Muscle of back (tissue), 11 donors: ENCODE results near the gene ATP5PO. TPM values are rescaled to one million over a fixed set of nuclear protein-coding genes. Genes with fewer than 3 reads are reported as not detected.

Experiments used
- DNase-seq, 3 donors: peaks; one replicate each; pipeline versions ENCODE4 v3.0.0 to v3.0.0-alpha.2; 2013
- polyA plus RNA-seq, 10 donors: library from polyadenylated mRNA; unstranded; fragments of 120-200 nt; gene quantifications; one replicate each; pipeline ENCODE4 v1.2.1, GENCODE V29; 2013; ENCODE audit not compliant: insufficient read length in 10 of 10

Gene ATP5PO
- polyA plus RNA-seq, 10 donors, result 270 to 337 (median 299) TPM

DNA sequence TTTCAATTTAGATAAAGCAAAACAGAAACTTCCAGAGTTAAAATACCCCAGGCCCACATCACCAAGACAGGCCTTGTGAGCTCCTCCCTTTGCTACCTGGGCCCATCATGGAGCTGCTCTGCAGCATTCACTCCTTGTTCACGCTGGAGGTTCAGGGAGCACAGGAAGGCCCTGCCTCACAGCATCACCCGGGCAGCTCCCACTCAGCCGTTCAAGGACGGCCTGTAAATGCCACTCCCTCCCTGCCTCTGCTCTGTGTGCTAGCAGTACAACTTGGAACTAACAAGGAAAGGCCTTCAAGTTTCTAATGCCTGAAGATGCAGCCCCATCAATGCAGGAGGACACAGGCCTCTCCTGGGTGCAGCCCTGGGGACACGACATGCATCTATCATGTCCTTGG is 11.6 kb downstream of the ATP5PO start:
- DNase-seq, result no peak

DNA sequence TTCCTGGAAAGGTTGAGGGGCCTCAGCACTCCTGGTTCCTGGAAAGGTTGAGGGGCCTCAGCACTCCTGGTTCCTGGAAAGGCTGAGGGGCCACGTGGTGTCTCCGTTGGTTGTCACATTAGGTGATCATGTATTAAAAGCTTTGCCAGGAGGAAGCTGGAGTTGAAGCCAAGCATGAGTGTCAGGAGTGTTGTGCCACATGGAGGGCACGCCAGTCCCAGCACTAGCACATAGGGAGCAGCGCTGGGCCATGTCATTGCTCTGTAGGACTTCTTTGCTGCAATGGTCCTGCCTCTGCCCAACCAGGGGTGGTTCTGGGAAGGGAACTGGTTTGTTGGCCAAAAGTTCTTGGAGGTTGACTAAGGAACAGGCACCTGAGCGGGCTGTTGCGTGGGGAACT is 13.3 kb downstream of the ATP5PO start:
- no peak for DNase-seq

DNA sequence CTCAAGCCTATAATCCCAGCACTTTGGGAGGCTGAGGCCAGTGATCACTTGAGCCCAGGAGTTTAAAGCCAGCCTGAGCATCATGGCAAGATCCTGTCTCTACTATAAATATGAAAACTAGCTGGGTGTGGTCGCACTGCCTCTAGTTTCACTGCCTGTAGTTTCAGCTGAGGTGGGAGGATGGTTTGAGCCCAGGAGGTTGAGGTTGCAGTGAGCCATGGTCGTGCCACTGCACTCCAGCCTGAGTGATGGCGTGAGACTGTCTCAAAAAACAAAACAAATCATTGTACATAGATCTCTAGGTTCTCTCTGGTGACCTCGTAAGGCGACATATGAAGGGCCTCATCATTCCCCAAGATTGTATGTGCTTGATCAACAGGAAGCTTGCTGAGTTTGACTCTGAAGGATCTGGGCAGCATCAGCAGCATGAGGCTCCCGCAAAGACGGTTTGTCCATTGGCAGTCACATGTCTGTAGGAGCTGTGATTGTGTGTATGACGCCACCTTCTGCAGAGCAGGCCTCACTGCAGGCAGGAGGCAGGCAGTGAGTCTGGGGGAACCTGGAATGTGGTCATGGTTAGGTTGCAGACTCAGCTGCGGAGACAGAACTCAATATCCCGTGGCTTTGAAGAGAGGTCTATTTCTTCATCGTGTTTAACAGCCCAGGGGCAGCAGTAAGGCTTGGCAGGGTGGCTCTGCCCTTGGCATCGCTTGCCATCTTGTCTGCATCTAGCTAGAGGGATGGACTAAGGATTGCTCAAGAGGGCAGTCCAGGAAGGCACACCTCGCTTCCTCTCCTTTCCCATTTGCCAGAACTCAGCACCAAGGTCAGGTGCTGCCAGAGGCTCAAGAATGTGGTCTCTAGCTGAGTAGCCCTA is 14.0 kb downstream of the ATP5PO start:
- peak; percentile 31 to 63 (median 48) for DNase-seq

DNA sequence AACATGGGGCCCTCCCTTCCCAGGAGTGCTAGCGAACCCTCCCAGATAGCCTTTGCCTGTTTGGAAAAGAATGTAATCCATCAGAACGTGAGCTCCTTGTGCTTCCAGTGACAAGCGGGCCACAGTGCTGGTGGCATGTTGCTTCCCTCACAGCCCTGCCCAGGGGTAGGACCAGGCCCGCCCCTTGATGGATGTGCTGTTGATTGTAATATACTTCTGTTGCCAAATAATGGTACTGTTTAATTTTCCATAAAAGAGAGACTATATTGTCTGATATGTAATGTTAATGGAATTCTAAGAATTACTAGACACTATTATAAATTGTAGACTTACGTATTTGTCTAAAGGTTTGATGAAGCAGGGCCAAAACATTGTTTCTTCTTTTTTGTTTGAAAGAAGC is 16.4 kb downstream of the ATP5PO start:
- no peak for DNase-seq

DNA sequence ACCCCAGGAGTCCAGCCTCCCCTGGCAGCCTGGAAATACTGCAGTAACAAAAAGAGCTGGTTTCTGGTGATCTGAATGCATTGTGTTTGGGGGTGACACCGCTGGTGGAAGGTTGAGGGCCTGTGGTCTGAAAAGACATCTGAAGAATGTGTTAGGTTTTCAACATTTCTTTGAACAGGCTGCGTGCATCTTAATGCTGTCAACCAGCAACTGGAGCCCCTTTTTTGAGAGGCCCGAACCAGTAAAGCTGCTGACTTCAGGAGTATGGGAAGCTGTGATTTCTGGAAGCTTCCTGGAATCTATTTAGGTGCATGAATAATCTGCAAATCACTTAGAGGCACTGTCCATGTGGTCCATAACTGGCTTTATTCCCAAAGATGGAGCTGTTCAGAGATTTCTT is 17.0 kb downstream of the ATP5PO start:
- no peak for DNase-seq

DNA sequence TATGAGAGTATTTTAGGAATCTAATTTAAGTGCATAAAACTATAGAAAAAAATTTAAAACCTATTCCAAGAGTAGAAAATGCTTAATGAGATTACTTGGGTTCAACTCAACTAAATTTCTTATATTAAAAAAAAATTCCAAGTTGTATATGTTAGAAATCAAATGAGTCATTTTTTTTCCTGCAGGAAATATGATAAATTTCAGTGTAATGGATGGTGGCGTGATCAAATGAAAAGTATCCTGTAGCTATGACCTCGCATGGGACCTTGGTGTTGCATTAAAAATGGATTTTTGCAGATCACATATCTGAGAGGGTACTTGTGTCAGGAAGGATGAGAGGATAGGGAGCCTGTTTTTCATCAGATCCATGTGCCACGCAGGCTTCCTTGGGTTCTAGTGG is 17.9 kb downstream of the ATP5PO start:
- DNase-seq, result no peak

DNA sequence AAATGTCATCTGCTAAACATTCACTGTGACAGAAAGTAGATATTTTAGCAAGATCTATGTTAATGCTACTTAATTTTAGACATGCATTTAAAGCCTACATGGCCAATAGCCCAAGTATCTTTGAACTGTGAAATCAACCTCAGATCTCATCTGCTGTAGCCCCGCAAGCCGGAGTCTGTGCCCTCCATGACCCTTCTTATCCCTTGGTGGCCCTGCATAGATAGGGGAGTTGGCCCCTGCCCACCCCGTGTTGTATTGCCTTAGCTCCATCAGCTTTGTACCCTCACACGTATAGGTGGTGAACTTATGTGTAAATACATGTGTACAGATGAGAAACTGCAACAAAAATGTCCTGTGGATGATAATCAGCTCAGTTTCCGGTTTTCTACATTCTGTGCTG is 18.5 kb downstream of the ATP5PO start:
- no peak for DNase-seq

DNA sequence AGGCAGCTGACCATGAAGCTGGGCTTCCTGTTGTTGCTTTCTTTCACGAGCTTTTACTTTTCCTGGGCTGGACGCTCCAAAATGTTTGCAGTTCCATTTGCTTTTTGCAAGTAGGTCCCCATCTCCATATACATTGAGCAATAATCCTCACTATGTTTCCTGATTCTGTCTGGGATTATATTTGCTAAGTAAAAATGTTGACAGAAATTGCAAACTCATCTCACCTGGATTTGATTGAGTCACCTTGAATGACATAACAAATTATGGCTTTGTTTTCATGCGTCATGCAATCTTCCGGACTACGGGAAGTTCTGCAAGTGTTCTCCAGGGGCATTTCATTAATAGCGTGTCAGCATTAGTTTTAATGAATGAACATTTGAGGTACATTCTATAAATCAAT is 18.9 kb downstream of the ATP5PO start:
- DNase-seq, result no peak

DNA sequence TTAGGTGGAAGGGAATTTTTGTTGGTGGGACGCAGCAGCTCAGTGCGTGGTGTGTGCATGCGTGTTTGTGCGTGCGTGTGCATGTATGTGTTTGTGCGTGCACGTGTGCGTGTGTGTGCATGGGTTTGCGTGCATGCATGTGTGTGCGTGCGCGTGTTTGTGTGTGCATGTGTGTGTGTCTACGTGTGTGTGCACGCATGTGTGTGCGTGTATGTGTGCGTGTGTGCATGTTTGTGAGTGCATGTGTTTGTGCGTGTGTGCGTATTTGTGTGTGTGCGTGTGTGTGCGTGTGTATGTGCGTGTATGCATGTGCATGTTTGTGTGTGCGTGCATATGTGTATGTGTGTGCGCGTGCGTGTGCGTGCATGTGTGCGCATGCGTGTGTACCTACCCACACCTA is 20.2 kb downstream of the ATP5PO start:
- DNase-seq, result no peak

DNA sequence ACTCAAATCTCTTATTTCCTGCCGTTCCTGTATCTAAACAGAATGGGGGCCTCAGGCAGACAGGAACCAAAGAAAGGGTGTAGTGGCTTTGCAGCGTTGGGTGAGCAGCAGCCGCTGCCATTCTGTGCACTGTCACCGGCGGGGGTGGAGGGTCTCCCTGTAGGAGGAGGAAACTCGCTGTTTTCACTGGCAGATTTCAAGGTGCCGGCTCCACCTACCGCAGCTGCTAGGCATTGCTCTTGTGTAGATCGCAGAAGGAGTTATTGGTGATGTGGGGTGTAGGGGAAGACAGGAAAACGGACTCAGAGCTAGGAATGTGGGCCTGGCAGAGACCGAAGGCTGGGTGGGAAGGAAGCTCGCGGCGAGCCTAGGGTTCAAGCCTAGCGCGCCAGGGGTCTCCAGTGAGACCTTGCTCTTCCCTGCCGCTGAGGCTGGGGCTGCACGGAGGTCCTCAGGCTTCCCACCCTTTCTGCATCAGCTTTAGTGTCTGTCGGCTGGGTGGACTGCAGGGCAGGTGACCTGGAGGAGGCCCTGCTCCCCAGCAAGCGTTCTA is 20.8 kb downstream of the ATP5PO start:
- peak; percentile 82 to 93 (median 85) for DNase-seq

DNA sequence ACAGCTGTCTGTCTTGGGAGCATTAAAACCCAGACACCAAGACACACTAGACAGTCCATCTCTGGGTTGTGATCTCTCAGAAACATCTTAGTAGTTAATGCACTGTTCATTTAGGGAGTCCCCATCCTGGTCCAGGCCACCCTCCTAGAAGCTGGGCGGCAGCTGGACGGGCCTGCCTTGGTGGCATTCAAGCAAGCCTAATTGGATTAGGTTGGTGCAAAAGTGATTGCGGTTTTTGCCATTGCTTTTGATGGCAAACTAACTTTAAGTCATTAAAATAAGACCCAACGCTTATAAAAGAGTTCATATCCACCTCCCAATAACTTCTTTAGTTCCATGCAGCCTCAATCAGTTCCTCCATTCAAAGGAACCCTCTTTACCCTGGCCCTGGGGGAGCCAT is 21.7 kb downstream of the ATP5PO start:
- no peak for DNase-seq

DNA sequence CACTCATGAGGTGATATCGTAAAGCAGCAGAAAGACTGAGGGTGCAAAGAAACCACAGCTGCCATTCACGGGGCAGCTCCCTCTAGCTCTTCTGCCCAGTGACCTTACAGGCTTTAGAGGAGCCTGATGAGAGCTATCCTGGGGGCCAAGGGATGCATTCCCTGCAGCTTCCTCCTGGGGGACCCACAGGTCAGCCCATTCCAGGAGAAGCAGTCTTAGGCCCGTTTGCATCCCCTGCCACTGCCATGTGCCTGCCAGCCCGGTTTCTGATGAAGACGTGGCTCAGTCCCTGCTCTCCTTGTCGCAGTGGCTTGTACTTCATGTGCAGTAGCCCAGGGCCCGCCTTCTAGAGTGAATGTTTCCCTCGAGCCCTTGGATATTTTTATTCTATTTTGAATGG is 22.8 kb downstream of the ATP5PO start:
- DNase-seq, result no peak

DNA sequence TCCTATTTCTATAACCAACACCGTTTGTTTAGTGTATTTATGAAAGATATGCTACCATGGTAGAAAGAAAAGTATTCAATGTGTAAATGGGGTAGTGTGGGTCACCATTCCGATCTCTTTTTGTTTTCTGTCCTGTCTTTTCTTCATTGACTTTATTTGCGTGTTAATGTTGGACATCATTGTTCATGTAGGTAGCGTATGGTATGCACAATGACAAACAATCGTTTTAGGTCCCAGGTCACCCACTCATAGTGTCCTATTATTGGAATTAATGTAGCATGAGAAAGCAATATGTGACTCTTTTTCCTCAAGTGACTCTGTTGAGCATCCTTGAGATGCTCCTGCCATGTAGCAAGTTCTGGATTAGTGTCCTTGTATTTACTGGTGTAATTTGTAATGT is 25.4 kb downstream of the ATP5PO start:
- DNase-seq, result no peak

DNA sequence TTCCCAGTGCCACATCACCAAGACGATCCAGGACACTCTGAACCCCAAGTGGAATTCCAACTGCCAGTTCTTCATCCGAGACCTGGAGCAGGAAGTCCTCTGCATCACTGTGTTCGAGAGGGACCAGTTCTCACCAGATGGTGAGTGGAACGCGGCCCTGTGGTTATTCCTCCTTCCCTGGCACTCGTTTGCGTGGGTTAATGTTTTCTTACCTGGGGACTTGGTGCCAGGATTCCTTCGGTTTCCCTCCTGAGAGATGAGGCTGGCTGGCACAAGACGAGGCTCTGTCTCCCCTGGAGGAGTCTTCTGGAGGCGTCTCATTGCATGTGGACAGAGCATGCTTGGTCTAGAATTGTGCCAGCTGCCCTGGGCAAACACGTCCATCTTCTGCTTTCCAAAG is 29.3 kb downstream of the ATP5PO start:
- no peak for DNase-seq

DNA sequence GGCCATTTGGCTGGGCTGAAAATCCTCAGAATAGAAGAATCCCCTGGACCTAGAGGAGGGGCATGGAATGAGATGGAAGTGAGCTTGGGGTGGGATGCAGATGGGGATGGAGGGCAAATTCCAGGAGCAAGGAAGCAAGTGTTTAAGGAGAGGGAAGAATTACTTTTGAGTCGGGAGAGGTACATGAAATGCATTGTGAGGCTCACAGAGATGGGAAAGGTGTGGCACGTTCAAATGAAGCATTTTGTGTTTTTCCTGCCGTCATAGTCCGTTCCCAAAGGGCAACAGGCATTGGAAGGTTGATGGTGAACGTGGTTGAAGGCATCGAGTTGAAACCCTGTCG is 30.5 kb downstream of the ATP5PO start:
- no peak for DNase-seq

DNA sequence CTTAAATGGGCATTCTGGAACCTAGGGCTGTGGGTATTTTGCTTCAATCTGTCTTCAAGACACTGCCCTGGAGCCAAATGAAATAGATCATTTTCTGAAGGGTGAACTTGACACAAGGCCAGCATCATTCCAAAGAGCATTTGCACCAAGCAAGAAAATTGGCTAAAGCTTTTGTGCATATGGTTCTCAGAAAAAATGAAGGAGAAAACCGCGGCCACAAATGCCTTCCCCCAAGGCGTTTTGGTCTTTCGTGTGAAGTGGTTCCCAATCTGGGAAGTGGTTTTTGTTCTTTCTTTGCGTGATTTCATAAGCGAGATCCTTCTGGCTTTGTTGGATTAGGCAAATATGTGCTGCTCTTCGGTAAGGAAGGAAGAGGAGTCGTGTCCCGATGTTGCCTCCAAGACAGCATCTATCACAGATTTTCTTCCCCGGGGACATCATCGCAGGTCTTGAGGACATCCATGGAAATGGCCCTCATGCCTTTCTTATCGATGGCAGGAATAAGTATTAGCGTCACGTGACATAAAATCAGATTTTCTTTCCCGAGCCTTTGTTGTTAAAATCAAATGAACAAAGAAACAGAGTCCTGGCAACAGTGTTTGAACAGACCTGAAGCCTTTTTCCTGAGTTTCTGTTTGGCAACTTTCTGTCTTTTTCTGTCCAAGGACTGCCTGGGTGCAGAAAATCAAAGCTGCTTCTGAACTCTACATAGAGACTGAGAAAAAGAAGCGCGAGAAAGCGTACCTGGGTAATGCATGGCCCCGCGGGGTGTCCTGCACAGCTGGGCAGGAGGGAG is 31.0 kb downstream of the ATP5PO start:
- DNase-seq, result peak; percentile 37 to 54 (median 38)

DNA sequence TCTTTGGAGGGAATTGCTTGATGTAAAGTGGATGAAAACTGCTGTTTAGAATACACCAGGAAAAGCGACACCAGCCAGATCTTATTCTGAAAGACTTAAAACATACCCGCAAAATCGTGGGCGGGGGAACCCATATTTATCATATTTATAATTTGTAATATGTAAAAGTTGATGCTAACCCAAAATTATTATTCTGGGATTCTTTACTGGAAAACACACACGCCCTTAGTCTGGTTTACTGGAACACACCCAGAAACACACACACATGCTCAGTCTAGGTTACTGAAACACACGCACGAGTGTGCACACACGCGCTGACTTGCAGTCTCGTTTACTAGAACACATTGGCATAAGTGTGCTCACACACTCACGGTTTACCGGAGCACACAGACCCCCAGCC is 32.5 kb downstream of the ATP5PO start:
- peak in 2 of 3 donors; percentile 32 to 40 for DNase-seq

DNA sequence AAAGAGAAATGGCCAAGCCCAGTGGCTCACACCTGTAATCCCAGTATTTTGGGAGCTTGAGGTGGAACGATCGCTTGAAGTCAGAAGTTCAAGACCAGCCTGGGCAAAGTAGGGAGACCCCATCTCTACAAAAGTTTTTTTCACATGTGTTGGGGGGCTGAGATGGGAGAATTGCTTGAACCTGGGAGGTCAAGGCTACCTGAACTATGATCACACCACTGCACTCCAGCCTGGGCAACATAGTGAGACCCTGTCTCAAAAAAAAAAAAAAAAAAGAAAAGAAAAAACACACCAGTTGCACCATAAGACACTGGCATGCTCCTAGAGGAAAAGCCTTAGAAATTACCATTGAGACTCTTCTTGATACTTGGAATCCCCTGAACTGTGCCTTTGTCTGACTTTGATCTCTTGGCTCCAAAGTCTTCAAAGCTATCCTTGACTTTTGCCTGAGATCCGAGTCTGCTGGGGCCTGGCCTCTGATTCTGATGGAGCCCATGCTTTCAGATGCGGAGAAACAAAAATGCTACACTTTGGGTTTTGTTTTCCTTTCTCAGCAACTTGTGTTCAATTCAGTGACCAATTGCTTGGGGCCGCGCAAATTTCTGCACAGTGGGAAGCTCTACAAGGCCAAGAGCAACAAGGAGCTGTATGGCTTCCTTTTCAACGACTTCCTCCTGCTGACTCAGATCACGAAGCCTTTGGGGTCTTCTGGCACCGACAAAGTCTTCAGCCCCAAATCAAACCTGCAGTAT is 33.7 kb downstream of the ATP5PO start:
- DNase-seq, result no peak

DNA sequence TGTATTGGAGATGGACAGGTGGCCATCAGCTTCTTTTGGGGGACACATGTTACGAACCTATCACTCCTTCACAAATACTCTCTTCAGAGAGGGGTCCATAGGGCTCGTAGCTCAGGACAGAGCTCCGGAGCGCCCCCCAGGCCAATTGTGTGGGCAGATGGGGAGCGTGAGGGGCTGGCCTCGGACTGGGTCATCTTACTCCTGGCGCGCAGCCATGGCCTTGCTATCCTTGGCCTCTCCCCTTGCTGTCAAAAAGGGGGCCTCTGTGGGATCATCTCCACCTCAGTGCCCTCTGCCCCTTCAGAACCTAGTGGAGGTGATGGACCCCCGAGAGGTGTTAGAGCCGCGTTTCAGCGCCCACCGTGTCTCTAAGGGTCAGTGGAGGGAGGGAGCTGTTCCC is 35.0 kb downstream of the ATP5PO start:
- DNase-seq, result no peak

DNA sequence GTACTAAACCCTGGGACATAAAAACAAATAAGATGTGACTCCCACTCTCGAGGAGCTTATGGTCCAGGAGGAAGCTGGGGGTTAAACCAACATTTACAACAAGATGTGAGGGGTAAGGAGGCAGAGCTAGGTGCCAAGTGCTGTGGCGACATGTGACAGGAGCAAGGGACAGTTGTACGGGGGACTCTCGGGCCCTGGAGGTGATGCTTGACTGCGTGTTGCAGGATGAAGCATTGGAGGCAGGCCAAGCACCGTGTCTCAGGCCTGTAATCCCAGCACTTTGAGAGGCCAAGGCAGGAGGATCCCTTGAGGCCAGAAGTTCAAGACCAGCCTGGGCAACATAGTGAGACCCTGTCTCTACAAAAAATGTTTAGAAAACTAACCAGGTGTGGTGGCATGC is 36.8 kb downstream of the ATP5PO start:
- DNase-seq, result no peak

DNA sequence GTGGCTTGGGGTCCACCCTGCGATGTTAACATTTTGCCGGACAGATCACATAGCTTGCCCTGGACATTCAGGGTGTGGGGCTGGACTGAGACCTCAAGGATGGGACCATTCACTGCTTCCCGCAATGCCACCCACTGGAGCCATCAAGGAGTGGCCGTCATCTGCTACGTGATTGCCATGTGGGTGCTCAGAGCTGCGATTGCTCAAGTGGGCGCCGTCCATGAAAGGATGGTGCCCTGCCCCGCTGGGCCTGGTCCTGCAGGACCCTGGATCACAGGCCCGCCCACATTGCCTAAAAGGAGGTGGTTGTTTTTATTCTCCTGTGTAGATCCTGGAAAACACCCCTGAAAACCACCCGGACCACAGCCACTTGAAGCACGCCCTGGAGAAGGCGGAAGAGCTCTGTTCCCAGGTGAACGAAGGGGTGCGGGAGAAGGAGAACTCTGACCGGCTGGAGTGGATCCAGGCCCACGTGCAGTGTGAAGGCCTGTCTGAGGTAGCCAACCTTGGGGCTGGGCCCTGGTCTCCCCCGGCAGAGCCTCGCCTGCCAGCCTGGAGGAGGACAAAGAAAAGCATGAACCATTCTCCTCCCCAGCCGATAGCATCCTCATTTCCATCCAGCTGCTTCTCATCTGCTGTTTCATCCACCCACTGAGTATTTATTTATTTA is 40.4 kb downstream of the ATP5PO start:
- no peak for DNase-seq

DNA sequence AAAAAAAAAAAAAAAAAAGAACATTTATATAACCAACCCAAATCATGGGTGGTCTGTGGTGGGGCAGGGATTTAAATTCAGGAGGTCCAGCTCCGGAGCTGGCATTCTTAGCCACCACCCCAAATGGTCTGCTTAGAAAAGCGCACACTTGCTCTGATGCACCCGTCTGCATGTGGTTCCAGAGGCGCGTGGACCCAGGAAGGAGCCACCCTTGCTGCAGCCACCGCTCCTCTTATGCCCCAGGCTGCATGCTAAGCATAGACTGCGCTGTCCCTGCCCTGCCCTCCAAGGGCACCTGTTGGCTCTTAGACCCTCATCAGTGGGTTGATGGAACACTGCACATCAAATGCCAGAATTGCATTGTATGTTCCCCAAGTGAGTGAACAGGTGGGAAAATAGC is 41.4 kb downstream of the ATP5PO start:
- DNase-seq, result no peak
